Measurements from ENCODE around the gene IL19.
"Not testable (repeated sequence)": the region's sequence is repeated elsewhere in the genome, so short reads cannot be mapped to it uniquely, and the experiment has no call there.

Gene IL19

GRCh38 chr1:206776229-206776628 is 5.7 kb downstream of the IL19 start:
- no peak for DNase-seq (ENCODE audit: low spot score)

- DNase-seq (ENCODE audit: low spot score), result no peak
Observed at GRCh38 chr1:206778031-206778430, 7.5 kb downstream of the IL19 start.

- not testable (repeated sequence) for DNase-seq (ENCODE audit: low spot score)
Observed at GRCh38 chr1:206778911-206779310, 8.3 kb downstream of the IL19 start.

GRCh38 chr1:206779638-206780037 is 9.1 kb downstream of the IL19 start:
- DNase-seq (ENCODE audit: low spot score), result no peak

GRCh38 chr1:206782448-206782847 is 11.9 kb downstream of the IL19 start:
- DNase-seq (ENCODE audit: low spot score), result no peak

- DNase-seq (ENCODE audit: low spot score), result no peak
Observed at GRCh38 chr1:206783506-206783905, 12.9 kb downstream of the IL19 start.

- DNase-seq (ENCODE audit: low spot score), result no peak
Observed at GRCh38 chr1:206784471-206784903, 13.9 kb downstream of the IL19 start.

- DNase-seq (ENCODE audit: low spot score), result no peak
Observed at GRCh38 chr1:206785182-206785765, 14.7 kb downstream of the IL19 start.

- DNase-seq (ENCODE audit: low spot score), result no peak
Observed at GRCh38 chr1:206786212-206786886, 15.8 kb downstream of the IL19 start.

GRCh38 chr1:206787891-206788290 is 17.3 kb downstream of the IL19 start:
- no peak for DNase-seq (ENCODE audit: low spot score)

- DNase-seq (ENCODE audit: low spot score), result no peak
Observed at GRCh38 chr1:206788487-206789050, 18.0 kb downstream of the IL19 start.

GRCh38 chr1:206790502-206791250 is 20.1 kb downstream of the IL19 start:
- no peak for DNase-seq (ENCODE audit: low spot score)

- DNase-seq (ENCODE audit: low spot score), result no peak
Observed at GRCh38 chr1:206792939-206793607, 22.5 kb downstream of the IL19 start.

GRCh38 chr1:206793620-206794019 is 23.0 kb downstream of the IL19 start:
- DNase-seq (ENCODE audit: low spot score), result no peak

GRCh38 chr1:206794294-206794908 is 23.8 kb downstream of the IL19 start:
- DNase-seq (ENCODE audit: low spot score), result no peak

- DNase-seq (ENCODE audit: low spot score), result no peak
Observed at GRCh38 chr1:206796116-206796515, 25.5 kb downstream of the IL19 start.

- no peak for DNase-seq (ENCODE audit: low spot score)
Observed at GRCh38 chr1:206796981-206797402, 26.4 kb downstream of the IL19 start.

- peak; percentile 51 for DNase-seq (ENCODE audit: low spot score)
Observed at GRCh38 chr1:206797534-206798383, 27.2 kb downstream of the IL19 start.

- no peak for DNase-seq (ENCODE audit: low spot score)
Observed at GRCh38 chr1:206798384-206798996, 27.9 kb downstream of the IL19 start.

- DNase-seq (ENCODE audit: low spot score), result no peak
Observed at GRCh38 chr1:206799311-206799710, 28.7 kb downstream of the IL19 start.
